Memory B cell (primary cell): Measurements from ENCODE around the gene PLD6.

Experiments used
- ATAC-seq: fragments of 150-1000 bp; cut with Tn5 transposase; 2 replicates; pipeline ENCODE4 v1.10.0; 2021; ENCODE audit warnings: low read depth, mild to moderate bottlenecking, moderate library complexity
- DNase-seq, 2 donors: peaks; one replicate each; pipeline ENCODE4 v3.0.0; 2022; ENCODE audit warnings: low spot score in 2 of 2
- H3K27ac Mint-ChIP-seq: one replicate; pipeline ENCODE4 v1.8.0; 2022; ENCODE audit warnings: mild to moderate bottlenecking, moderate library complexity, mixed read lengths
- H3K27me3 Mint-ChIP-seq: one replicate; pipeline ENCODE4 v1.8.0; 2022; ENCODE audit warnings: mixed read lengths
- H3K36me3 Mint-ChIP-seq: one replicate; pipeline ENCODE4 v1.8.0; 2022; ENCODE audit warnings: mild to moderate bottlenecking, mixed read lengths
- H3K4me1 Mint-ChIP-seq: one replicate; pipeline ENCODE4 v1.8.0; 2022; ENCODE audit warnings: mixed read lengths
- H3K4me3 Mint-ChIP-seq: one replicate; pipeline ENCODE4 v1.8.0; 2022; ENCODE audit warnings: mild to moderate bottlenecking, moderate library complexity, mixed read lengths
- H3K9me3 Mint-ChIP-seq: one replicate; pipeline ENCODE4 v1.8.0; 2022; ENCODE audit warnings: mixed read lengths

Gene PLD6

DNA sequence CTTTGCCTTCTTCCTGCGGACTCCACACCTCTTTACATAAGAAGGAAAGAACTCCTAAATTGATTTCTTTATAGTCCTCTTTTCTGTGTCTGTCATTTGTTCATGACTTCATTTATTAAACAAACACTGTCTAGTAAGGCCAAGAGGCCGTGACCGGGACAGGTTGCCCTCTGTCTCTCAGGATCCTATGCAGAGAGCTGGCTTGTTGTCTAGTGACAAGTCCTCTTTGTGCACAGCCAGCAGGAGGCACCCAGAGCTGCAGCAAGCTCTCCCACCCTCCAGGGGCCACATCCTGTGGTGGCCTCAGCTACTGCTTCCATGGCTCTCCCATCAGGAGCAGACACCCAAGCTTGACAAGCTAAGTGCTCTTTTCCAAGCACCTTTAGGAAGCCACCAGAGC lies 50.6 kb downstream of the PLD6 start:
- no peak overlapping the region for H3K4me3 Mint-ChIP-seq
- DNase-seq (no peak), ATAC-seq (no peak)
- H3K36me3 Mint-ChIP-seq, result peaks cover 37% of the 10 kb centered on the region
- H3K27ac Mint-ChIP-seq, result no peak overlapping the region
- H3K9me3 Mint-ChIP-seq, result no peaks in the 10 kb centered on the region
- no peaks in the 10 kb centered on the region for H3K27me3 Mint-ChIP-seq
- H3K4me1 Mint-ChIP-seq, result no peaks in the 10 kb centered on the region

DNA sequence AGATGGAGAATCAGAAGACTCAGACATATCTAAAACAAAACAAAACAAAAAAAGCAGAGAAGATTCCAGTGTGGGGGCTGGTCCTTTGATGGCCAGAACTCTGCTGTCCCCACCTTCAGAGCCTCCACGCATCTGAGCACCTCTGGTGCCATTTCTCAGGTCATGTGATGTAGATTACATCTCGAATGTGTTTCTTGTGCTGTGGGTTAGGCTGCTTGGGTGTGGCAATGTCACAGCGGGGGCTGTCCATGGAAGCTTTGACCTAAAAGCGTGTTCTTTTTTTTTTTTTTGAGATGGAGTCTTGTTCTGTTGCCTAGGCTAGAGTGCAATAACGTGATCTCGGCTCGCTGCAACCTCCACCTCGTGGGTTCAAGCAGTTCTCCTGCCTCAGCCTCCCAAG lies 51.2 kb downstream of the PLD6 start:
- no peaks in the 10 kb centered on the region for H3K9me3 Mint-ChIP-seq
- peaks cover 40% of the 10 kb centered on the region for H3K36me3 Mint-ChIP-seq
- ATAC-seq (no peak), DNase-seq (no peak)
- H3K27me3 Mint-ChIP-seq, result no peaks in the 10 kb centered on the region
- no peak overlapping the region for H3K27ac Mint-ChIP-seq
- H3K4me1 Mint-ChIP-seq, result peaks cover 3% of the 10 kb centered on the region
- H3K4me3 Mint-ChIP-seq, result no peak overlapping the region

DNA sequence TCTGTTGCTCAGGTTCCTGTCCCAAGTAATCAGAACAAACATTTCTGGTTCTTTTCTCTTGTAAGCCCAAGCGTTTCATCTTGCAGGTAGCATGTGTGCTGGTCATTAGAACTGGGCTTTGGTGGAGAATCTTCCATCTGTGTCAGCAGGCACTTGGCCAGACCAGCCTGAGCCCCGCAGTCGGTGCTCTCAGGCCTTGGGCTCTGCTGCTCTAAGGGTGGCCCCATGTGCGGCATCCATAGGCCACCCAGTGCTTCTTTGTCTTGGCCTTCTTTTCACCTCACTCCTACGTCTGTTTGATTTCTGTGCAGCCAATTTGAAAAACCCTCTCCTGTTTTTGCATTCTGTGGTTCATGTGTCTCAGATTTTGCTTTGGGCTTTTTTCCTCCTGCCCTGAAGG lies 51.6 kb downstream of the PLD6 start:
- H3K27me3 Mint-ChIP-seq, result no peaks in the 10 kb centered on the region
- H3K9me3 Mint-ChIP-seq, result no peaks in the 10 kb centered on the region
- no peak overlapping the region for H3K27ac Mint-ChIP-seq
- H3K4me1 Mint-ChIP-seq, result peaks cover 7% of the 10 kb centered on the region
- ATAC-seq (no peak), DNase-seq (no peak)
- H3K36me3 Mint-ChIP-seq, result peaks cover 41% of the 10 kb centered on the region
- H3K4me3 Mint-ChIP-seq, result no peak overlapping the region

DNA sequence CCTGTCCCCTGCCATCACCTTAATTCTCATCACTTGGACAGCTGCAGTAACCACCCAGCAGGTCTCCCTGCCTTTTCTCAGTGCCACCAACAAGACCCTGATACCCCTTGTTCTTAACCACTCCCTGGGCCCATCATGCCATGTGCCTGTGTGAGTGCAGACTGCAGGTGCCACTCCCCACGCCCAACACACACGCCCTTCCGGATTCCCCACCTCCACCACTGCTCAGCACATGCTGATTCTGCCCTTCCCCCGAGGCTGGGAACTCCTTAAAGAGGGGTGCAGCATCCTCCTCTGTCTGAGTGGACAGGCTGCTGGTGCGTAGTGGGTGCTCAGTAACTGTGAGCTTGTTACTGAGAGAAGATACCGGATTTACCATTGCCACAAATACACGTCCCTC lies 52.4 kb downstream of the PLD6 start:
- peaks cover 7% of the 10 kb centered on the region for H3K4me1 Mint-ChIP-seq
- H3K27ac Mint-ChIP-seq, result no peak overlapping the region
- no peak overlapping the region for H3K4me3 Mint-ChIP-seq
- DNase-seq (no peak), ATAC-seq (no peak)
- no peaks in the 10 kb centered on the region for H3K27me3 Mint-ChIP-seq
- H3K9me3 Mint-ChIP-seq, result no peaks in the 10 kb centered on the region
- H3K36me3 Mint-ChIP-seq, result peaks cover 39% of the 10 kb centered on the region

DNA sequence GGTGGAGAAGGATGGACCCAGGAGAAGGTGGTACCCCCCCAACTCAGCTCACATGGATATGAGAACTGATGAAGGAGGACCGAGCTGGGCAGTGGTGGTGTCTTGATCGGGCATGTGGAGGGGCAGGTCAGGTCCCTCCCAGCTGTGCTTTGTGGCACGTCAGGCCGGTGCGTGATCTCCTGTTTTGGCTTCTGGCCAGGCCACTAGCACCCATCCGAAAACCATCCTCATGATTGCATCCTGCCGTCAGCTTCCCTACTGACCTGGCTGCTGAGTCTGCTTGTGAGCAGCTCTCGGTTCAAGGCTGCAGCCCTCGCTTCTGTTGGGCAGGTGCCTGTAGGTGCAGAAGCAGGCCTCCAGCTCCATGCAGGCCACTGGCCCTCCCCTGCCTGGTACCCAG lies 53.1 kb downstream of the PLD6 start:
- peaks cover 39% of the 10 kb centered on the region for H3K36me3 Mint-ChIP-seq
- no peaks in the 10 kb centered on the region for H3K9me3 Mint-ChIP-seq
- H3K27me3 Mint-ChIP-seq, result no peaks in the 10 kb centered on the region
- DNase-seq, result no peak
- H3K4me3 Mint-ChIP-seq, result no peak overlapping the region
- no peak for ATAC-seq
- no peak overlapping the region for H3K27ac Mint-ChIP-seq
- H3K4me1 Mint-ChIP-seq, result peaks cover 7% of the 10 kb centered on the region

DNA sequence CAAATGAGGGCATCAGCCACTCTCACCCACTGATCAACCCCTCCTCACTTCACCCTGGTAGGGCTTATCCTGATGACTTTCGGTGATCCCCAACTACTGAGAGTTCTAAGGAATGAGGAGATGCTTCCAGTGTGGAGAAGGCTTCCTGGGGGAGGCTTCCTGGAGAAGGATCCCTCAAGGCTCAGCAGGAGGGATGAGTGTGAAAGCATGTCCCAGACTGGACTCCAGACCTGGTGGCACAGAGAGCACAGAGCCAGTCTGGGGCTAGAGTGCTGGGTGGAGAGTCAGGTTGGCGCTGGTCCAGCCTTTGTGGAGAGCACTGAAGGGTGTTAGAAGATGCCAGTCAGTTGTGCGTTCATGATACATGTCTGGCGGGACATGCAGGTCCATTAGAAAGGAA lies 53.7 kb downstream of the PLD6 start:
- no peak overlapping the region for H3K4me3 Mint-ChIP-seq
- ATAC-seq (no peak), DNase-seq (no peak)
- H3K9me3 Mint-ChIP-seq, result no peaks in the 10 kb centered on the region
- H3K27me3 Mint-ChIP-seq, result no peaks in the 10 kb centered on the region
- peaks cover 43% of the 10 kb centered on the region for H3K36me3 Mint-ChIP-seq
- peak overlapping the region; percentile 73 for H3K27ac Mint-ChIP-seq
- H3K4me1 Mint-ChIP-seq, result peaks cover 7% of the 10 kb centered on the region

DNA sequence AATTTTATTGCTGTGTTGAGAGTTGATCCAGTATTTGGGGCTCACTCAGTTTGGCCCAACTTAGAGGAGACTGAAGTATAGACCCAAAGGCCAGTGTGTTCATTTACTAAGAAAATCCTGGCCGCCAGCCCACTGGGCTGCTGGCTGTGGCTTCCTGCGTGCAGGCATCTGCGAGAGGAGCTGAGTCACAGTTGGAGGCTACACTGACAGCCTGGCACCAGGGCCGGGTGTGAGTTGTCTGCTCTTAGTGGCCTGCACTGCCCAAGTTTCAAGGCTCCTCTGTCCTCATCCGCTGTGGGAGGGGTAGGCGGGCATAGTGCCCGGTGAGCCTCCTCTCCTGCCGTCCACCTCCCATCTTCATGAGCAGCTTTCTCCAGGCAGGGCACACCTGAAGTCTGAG lies 54.2 kb downstream of the PLD6 start:
- H3K36me3 Mint-ChIP-seq, result peaks cover 40% of the 10 kb centered on the region
- no peak overlapping the region for H3K4me3 Mint-ChIP-seq
- no peaks in the 10 kb centered on the region for H3K27me3 Mint-ChIP-seq
- no peaks in the 10 kb centered on the region for H3K9me3 Mint-ChIP-seq
- peak overlapping the region; percentile 73 for H3K27ac Mint-ChIP-seq
- peaks cover 7% of the 10 kb centered on the region for H3K4me1 Mint-ChIP-seq
- DNase-seq (no peak), ATAC-seq (no peak)

DNA sequence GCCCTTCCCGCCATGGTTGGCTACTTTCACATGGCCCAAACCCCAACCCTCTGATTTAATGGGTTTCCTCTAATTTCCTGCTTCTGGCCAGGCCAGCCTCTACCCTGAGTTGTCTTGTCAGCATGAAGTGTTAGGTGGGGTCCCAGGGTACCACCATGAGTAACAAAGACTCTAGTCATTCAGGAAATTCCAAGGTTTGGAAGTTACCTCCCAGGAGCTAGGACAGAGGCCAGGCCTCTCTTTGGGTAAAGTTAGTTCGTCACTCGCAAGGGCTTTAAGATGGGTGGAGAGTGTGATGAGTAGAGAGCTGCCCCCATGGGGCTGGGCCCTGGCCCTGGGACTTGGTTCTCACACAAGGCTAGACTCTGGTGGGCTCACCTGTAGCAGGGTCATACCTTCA lies 54.6 kb downstream of the PLD6 start:
- Mint-ChIP-seq H3K27ac (peak overlapping the region; percentile 60), H3K27me3 (no peaks in the 10 kb centered on the region), H3K4me1 (peaks cover 7% of the 10 kb centered on the region), H3K4me3 (no peak overlapping the region), H3K9me3 (no peaks in the 10 kb centered on the region), H3K36me3 (peaks cover 39% of the 10 kb centered on the region)
- no peak for ATAC-seq
- DNase-seq, result no peak

DNA sequence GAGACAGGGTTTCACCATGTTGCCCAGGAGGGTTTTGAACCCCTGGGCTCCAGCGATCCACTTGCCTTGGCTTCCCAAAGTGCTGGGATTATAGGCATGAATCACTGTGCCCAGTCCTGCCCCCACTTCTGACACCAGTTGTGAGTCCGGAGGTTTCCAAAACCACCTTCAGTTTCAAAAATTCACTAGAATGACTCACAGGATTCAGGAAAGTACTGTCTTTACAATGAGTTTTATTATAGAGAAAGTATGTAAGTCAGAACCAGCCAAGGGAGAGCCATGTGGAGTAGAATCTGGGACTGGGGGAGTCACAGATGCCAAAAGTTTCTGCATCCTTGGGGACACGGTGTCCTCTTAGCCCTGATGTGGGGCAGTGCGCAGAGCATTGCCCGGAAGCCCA lies 55.1 kb downstream of the PLD6 start:
- Mint-ChIP-seq H3K4me1 (peaks cover 7% of the 10 kb centered on the region), H3K36me3 (peaks cover 39% of the 10 kb centered on the region), H3K27me3 (no peaks in the 10 kb centered on the region), H3K27ac (peak overlapping the region; percentile 60), H3K9me3 (no peaks in the 10 kb centered on the region), H3K4me3 (no peak overlapping the region)
- ATAC-seq, result no peak
- DNase-seq, result no peak
